ENCODE data around the gene KHDRBS1.

DNA sequence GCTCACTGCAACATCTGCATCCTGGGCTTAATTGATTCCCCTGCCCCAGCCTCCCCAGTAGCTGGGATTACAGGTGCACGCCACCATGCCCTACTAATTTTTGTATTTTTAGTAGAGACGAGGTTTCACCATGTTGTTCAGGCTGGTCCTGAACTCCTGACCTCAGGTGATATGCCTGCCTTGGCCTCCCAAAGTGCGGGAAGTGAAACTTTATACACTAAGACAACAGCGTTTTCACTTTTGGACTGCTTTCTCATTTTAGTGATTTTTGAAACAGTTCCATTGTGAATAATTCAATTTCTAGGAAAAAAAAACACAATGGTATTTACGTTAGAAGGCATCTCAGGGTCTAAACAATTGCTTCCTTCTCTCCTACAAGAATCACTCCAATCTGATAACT lies 11.8 kb upstream of the KHDRBS1 start:
- TF ChIP-seq, protein P1, sequence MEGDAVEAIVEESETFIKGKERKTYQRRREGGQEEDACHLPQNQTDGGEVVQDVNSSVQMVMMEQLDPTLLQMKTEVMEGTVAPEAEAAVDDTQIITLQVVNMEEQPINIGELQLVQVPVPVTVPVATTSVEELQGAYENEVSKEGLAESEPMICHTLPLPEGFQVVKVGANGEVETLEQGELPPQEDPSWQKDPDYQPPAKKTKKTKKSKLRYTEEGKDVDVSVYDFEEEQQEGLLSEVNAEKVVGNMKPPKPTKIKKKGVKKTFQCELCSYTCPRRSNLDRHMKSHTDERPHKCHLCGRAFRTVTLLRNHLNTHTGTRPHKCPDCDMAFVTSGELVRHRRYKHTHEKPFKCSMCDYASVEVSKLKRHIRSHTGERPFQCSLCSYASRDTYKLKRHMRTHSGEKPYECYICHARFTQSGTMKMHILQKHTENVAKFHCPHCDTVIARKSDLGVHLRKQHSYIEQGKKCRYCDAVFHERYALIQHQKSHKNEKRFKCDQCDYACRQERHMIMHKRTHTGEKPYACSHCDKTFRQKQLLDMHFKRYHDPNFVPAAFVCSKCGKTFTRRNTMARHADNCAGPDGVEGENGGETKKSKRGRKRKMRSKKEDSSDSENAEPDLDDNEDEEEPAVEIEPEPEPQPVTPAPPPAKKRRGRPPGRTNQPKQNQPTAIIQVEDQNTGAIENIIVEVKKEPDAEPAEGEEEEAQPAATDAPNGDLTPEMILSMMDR (IDR thresholded peaks at IDR 0.05; ENCODE audit: borderline replicate concordance, extremely low read depth, low read length, poor library complexity, severe bottlenecking) = no peak
- no peak for TF ChIP-seq EZH2 (IDR thresholded peaks at IDR 0.05; ENCODE audit: borderline replicate concordance, low read depth, low read length, severe bottlenecking)

Measured in DND-41 (cell line).